ENCODE results near the gene MRPL49.

The MRPL49 gene

DNA sequence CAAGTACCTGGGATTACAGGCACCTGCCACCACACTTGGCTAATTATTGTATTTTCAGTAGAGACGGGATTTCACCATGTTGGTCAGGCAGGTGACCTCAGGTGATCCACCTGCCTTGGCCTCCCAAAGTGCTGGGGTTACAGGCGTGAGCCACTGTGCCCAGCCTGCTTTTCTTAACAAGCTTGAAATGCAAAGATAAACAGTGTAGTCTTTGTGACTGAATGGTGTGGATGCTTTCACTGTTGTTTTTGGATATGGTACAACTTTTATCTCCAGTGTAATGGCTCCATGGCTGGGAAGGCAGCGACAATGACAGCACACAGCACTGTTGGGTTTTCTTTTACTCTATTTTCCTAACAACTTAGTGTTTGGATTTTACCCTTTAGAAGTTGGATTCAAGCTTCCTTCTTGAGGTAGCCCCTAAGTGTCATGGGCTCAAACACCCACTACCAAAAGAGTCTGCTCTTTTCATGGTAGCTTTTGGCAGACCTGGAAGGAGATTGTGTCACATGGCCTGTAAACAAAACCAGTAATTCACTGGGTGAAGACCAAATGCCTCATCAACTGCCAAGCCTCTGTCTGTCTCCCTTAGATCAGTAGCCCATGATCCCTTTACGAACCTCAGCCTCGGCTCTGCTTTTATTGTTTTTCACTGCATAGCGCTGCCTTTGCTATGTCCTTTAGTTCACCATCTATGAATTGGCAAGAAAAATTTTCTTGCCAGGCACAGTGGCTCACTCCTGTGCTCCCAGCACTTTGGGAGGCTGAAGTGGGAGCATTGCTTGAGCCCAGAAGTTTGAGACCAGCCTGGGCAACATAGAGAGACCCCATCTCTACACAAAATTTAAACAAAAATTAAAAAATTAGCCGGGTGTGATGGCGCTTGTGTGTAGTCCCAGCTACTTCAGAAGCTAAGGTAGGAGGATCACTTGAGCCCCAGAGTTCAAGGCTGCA is 19.7 kb upstream of the MRPL49 start:
- no peak for DNase-seq (ENCODE audit: low read depth in 2 of 2)

DNA sequence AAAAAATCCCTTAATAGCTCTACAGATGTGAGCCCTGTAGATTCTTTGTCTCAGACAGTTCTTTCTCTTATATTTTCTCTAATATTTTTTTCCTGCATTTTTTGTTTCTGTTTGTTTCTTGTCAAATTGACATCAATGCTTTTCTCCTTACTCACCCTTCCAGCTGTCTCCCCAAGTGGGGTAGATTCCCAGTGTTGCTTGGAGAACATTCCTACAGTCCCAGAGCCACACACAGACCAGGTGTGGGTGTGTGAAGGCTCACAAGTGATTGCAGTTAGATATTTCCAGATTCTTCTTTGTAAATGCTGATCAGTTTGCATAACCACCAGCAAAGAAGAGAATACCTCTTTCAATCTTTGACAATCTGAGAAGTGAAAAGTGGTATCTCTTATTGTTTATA is 18.6 kb upstream of the MRPL49 start:
- DNase-seq (ENCODE audit: low read depth in 2 of 2): no peak

DNA sequence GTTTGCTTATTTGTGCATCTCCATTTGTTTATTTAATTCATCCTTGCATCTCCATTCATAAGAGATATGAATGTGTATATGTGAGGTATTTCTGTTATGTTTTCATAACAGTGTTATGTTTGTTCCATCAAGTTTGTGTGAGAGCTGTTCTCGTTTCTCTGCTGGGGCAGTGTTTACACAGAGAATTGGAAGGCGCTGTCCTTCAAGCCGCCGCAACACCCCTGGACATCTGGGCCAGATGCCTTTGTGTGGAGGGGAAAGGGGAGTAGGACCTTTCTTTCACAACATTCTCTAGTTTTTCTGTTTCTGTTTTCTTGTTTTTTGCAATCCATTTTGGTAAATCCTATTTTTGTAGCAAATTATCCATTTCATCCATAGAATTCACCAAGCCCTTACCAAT is 17.5 kb upstream of the MRPL49 start:
- DNase-seq (ENCODE audit: low read depth in 2 of 2): no peak

DNA sequence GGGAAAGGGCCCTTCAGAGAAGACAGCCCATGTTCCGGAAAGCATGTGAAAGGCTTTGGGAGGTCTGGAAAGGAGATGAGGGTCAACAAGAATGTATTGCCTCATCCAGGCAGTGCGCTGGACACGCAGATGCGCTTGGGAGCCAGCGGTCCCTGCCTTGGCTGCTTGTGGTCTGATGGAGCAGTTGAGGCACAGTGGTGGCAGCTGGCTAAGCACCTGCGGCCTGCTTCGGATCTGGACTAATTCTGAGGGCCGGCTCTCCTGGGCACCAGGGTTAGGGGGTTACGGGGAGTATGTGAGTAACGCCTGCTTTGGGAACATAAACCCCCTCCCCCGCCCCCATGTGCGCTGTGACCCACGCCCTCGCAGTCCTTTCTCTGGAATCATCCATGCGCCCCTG is 15.0 kb upstream of the MRPL49 start:
- DNase-seq (ENCODE audit: low read depth in 2 of 2): no peak

DNA sequence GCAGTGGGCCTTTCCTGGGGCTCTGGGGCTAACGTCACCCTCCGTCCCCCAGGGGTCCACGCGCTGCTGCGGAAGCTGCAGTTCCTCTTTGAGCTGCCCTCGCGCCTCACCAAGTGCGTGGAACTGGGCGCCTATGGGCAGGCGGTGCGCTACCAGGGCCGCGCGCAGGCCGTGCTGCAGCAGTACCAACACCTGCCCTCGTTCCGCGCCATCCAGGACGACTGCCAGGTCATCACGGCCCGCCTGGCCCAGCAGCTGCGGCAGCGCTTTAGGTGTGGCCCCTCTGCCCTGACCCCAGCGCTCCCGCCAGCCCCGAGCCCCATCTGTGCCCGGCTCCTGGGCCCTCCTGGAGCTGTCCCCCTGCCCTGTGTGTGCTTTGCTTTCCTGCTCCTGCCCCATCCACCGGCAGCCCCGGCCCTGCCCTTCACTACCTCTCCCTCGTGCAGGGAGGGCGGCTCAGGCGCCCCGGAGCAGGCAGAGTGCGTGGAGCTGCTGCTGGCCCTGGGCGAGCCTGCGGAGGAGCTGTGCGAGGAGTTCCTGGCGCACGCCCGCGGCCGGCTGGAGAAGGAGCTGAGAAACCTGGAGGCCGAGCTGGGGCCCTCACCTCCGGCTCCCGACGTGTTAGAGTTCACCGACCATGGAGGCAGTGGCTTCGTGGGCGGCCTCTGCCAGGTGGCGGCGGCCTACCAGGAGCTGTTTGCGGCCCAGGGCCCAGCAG is 14.2 kb upstream of the MRPL49 start:
- no peak for DNase-seq (ENCODE audit: low read depth in 2 of 2)

DNA sequence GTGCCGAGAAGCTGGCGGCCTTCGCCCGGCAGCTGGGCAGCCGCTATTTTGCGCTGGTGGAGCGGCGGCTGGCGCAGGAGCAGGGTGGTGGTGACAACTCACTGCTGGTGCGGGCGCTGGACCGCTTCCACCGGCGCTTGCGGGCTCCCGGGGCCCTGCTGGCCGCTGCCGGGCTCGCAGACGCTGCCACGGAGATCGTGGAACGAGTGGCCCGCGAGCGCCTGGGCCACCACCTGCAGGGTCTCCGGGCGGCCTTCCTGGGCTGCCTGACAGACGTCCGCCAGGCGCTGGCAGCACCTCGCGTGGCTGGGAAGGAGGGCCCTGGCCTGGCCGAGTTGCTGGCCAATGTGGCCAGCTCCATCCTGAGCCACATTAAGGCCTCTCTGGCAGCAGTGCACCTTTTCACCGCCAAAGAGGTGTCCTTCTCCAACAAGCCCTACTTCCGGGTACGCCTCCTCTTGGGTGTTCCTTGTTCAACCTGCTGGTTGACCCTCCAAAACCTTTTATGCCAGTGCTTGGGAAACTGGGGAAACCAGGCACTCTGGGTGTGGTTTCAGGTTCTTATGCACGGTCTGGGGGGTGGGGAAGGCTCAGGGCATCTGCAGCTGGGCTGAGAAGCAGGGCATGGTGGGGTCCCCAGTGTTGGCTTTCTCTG is 13.5 kb upstream of the MRPL49 start:
- no peak for DNase-seq (ENCODE audit: low read depth in 2 of 2)

DNA sequence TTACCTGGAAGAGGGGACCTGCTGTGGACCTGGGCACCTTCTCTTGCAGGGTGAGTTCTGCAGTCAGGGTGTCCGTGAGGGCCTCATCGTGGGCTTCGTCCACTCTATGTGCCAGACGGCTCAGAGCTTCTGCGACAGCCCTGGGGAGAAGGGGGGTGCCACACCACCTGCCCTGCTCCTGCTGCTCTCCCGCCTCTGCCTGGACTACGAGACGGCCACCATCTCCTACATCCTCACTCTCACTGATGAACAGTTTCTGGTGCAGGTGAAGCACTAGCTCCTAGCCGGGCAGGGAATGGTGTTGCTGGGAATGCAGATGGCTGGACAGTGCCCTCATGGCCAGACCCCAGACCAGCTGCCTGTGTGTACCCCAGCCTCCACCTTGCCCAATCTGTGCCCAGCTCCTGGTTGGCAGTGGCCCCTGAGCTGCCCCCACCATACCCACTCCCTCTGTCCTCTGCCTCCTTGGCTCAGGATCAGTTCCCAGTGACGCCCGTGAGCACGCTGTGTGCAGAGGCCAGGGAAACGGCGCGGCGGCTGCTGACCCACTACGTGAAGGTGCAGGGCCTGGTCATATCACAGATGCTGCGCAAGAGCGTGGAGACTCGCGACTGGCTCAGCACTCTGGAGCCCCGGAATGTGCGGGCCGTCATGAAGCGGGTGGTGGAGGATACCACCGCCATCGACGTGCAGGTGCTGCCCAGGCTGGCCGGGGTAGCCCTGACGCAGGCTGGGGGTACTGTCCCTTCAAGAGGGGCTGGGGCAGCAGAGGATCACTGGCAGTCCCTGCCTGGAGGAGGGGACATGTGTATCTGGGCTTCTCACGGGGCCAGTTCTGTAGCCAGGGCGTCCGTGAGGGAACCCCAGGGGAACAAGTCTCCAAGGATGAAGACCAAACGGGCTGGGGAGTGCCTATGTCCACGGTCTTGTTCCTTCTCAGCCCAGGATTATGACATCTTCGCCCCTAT is 12.6 kb upstream of the MRPL49 start:
- DNase-seq (ENCODE audit: low read depth in 2 of 2): no peak

DNA sequence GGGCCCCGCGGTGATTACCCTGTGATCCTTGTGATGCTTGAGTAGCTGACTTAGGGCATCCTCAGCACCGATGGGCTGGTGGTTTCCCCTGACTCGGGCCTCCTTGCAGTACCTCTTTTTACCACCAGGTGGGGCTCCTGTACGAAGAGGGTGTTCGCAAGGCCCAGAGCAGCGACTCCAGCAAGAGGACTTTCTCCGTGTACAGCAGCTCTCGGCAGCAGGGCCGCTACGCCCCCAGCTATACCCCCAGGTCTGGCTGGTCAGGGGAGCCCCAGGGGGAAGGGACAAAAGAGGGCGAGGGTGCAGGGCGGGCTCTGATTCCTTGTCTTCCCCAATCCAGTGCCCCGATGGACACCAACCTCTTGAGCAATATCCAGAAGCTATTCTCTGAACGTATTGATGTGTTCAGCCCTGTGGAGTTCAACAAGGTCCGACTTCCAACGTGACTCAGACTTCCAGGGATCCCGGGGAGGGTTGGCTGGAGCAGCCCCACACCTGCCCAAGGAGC is 11.7 kb upstream of the MRPL49 start:
- peak; percentile 76 to 90 for DNase-seq (ENCODE audit: low read depth in 2 of 2)

DNA sequence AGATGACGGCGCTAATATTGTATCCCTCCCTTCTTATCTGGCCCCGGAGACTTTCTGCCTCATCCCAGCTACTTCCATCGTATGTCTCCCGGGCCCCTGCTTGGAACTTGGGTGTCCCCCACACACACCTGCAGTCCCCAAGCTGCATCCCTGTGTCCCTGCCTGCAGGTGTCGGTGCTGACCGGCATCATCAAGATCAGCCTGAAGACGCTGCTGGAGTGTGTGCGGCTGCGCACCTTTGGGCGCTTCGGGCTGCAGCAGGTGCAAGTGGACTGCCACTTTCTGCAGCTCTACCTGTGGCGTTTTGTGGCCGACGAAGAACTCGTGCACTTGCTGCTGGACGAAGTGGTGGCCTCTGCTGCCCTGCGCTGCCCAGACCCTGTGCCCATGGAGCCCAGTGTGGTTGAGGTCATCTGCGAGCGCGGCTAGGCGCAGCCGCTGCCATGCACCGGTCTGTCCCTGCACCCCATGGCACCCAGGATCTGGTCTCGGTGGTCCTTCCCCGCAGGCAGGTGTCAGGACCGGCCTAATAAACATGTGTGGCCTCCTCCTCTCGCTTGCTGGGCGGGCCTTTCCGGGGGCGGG is 10.9 kb upstream of the MRPL49 start:
- DNase-seq (ENCODE audit: low read depth in 2 of 2): no peak

DNA sequence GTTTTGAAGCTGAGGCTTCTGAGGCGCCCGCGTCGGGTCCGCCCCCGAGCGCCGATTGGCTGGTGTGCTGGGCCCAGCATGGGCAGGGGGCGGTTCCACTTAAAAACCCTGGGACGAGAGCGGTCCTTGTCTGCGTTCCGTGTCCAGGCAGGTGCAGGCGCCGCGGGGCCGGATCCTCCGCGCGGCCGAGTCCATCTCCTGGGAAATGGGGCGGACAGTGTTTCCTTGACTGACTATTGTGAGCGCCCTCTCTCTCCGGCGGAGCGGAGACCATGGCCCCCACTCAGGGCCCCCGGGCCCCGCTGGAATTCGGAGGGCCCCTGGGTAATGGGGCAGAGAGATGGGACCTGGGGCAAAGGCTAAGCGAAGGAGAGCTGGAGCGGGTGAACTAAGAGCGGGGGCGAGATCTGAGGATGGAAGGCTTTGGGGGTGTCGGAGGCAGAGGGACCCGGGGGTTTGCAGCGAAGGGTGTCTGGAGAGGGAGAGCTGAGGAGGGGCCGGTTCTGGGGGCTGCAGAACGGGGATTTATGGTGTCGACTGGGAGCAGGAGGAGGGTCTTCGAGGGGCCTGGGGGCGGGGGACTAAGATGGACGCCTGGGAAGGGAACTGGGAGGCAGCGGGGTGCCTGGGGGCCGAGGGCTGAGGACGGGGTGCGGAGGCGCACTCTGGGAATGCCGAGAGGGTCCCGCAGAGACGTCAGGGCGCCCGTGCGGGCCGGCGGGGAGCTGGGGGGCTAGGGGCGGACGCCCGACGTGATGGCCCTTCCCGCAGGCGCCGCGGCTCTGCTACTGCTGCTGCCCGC is 10.2 kb upstream of the MRPL49 start, which contains the start of gene TM7SF2:
TSS of gene TM7SF2 (plus strand) at position 129 of the 802 bp plus-strand sequence. CDS start at position 273, 144 bp downstream.
- peak; percentile 81 to 89 for DNase-seq (ENCODE audit: low read depth in 2 of 2)

DNA sequence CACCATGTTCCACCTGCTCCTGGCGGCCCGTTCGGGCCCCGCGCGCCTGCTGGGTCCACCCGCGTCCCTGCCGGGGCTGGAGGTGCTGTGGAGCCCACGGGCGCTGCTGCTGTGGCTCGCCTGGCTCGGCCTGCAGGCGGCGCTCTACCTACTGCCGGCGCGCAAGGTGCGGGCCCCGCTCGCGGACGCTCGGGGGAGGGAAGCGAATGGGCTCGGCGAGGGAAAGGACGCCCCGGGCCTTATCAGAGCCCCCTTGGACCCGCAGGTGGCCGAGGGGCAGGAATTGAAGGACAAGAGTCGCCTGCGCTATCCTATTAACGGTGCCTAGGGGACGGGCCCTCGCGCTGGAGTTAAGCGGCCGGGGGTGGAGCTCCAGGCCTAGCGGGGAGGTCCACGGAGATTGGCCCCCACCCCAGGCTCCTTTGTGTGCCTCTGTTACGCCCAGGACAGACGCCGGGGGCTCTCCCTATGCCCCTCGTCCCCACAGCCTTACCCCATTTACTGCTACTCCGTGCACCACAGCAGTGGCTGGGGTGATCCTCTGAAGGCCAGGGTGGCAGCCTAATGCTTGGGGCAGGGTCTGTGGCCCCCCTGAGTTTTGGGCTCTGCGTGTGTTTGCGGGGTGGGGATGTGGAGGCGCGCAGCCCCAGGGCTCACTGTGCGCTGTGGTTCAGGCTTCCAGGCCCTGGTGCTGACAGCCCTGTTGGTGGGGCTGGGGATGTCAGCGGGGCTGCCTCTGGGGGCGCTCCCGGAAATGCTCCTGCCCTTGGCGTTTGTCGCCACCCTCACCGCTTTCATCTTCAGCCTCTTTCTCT is 9.4 kb upstream of the MRPL49 start:
- DNase-seq (ENCODE audit: low read depth in 2 of 2): peak in 1 of 2 donors; percentile 48

DNA sequence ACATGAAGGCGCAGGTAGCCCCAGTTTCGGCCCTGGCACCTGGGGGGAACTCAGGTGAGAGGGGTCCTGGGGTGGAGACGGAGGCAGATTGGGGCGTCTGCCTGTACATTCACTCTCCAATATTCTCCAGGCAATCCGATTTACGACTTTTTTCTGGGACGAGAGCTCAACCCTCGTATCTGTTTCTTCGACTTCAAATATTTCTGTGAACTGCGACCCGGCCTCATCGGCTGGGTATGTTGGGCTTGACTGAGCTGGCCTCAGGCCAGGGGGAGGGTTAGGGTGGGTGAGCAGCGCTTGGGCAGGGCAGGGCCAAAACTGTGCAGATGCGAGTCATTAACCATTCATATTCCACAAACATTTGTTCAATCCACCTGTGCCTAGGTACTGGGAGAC is 8.8 kb upstream of the MRPL49 start:
- DNase-seq (ENCODE audit: low read depth in 2 of 2): no peak

DNA sequence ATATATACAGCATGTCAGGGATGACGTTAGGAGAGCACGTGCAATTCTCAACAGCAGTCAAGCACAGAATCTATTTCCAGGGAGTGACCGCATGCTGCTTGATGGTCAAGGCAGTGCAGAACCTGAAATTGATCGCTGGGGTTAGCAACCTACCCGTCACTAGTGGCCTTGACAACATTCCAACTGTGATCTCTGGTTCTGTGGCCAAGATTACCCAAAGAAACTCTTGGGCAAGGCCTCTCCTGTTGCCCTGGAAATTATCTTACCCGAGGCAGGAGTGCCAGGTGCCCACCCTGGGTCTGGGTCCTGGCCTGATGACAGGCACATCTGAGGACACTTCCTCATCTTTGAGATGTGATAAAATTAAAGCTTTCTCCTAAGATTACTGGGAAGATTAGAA is 8.3 kb upstream of the MRPL49 start:
- no peak for DNase-seq (ENCODE audit: low read depth in 2 of 2)

DNA sequence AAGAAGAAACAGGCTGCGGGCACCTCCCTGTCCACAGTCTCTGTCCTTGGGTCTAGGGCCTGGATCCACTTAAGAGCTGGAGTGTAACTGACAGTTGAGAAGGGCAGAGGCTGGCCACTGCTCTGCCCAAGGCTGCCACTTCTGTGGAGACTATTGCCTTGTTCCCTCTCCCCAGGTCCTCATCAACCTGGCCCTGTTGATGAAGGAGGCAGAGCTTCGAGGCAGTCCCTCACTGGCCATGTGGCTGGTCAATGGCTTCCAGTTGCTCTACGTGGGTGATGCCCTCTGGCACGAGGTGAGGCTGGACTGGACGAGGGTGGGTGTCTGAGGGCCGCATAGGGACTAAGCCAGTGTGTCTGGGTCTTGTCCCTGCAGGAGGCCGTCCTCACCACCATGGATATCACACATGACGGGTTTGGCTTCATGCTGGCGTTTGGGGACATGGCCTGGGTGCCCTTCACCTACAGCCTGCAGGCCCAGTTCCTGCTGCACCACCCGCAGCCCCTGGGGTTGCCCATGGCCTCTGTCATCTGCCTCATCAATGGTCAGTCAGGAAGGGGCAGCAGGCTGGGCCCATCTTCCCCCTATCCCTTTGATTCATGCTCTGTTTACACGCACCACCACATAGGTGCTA is 7.5 kb upstream of the MRPL49 start:
- DNase-seq (ENCODE audit: low read depth in 2 of 2): no peak

DNA sequence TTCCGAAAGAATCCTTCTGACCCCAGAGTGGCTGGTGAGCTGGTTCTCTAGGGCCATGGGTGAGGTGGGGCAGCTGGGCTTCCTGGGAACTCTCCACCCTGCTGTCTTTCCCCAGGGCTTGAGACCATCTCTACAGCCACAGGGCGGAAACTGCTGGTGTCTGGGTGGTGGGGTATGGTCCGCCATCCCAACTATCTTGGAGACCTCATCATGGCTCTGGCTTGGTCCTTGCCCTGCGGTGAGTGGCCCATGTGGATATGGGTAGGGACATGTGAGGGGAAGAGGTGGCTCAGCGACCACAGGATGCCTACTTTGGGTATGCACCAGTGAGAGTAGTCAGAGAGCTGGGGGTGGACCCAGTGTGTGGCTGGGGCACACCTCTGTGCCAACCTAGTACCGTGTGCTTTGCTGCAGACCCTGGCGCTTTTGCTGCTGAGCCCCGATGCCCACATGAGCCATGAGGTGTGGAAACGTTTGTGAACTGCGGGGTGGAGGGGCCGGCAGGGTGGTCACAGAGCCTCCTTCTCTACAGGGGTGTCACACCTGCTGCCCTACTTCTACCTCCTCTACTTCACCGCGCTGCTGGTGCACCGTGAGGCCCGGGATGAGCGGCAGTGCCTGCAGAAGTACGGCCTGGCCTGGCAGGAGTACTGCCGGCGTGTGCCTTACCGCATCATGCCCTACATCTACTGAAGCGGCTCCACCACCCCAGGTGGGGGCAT is 6.6 kb upstream of the MRPL49 start:
- no peak for DNase-seq (ENCODE audit: low read depth in 2 of 2)

DNA sequence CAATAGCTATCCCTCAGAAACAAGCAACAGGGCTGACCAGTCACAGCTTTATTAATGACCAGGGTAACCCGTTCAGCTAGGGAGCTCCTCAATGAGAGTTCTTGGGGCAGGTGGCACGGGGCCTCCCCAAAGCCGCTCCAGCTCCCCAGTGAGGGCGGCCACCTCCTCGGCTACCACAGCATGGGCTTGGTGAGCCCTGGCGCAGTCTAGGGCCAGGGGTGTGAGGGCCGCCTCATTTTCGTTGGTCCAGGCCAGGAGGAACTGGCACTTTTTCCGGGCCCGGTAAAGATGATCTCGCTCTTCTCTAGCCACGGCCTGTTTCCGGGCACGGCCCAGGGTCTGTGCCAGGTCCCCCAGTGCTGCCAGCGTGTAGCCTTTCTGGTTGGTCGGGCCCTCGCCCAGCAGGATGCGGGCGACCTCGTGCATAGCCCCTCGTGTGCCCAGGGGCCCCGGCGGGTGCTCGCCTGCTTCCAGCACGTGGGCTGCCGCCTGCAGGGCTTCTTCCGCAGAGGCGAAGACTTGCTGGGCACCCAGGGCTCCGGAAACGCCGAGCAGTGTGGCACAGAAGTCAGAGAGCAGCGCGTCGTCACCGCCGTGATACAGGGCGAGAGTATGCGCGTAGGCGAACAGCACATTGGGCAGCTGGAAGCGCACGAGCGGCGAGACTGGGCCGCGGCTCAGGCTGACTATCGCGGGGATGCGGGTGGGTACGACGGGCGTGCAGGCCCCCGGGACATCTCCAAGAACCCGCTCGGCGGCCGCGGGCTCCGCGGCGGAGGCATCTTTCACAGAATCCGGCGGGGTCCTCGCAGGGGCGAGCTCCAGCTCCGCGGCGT is 5.5 kb upstream of the MRPL49 start:
- peak in 1 of 2 donors; percentile 47 for DNase-seq (ENCODE audit: low read depth in 2 of 2)
